ENCODE results near the gene ZNF280B. TPM values are rescaled to one million over a fixed set of nuclear protein-coding genes. Genes with fewer than 3 reads are reported as not detected.

The ZNF280B gene
- 1 to 10 TPM; 1.7 to 1.9 TPM for total RNA-seq

GRCh38 chr22:22508274-22509176 lies at the start of gene ZNF280B:
Gene ZNF280B, minus strand, starts transcription at chr22:22508742. Its CDS starts 19,344 bp downstream, at chr22:22489398.

GRCh38 chr22:22520020-22520656 lies 11.6 kb upstream of the ZNF280B start, which contains the start of gene ZNF280A:
Gene ZNF280A, minus strand, starts transcription at chr22:22520270. Its CDS starts 4,640 bp downstream, at chr22:22515630.

Other genes with a start within 250 kb of the ZNF280B start
- not detected for gene ZNF280A, start 11.5 kb upstream of the ZNF280B start, total RNA-seq
- not detected for gene PRAME, start 50.5 kb upstream of the ZNF280B start, total RNA-seq
- not detected for gene GGTLC2, start 135.9 kb upstream of the ZNF280B start, total RNA-seq